Glutamatergic neuron (in vitro differentiated cells): Measurements from ENCODE around the gene GFRA4. TPM values are rescaled to one million over a fixed set of nuclear protein-coding genes. Genes with fewer than 3 reads are reported as not detected.

Source experiments
- DNase-seq: peaks from one replicate; pipeline ENCODE4 v3.0.0; 2022
- H3K27ac Mint-ChIP-seq: one replicate; pipeline ENCODE4 v1.8.0; 2020; ENCODE audit warnings: mild to moderate bottlenecking, mixed read lengths, inconsistent platforms; ENCODE audit not compliant: unreplicated experiment
- H3K27me3 Mint-ChIP-seq: one replicate; pipeline ENCODE4 v1.8.0; 2020; ENCODE audit warnings: mild to moderate bottlenecking, moderate library complexity, mixed read lengths, inconsistent platforms; ENCODE audit not compliant: unreplicated experiment
- H3K36me3 Mint-ChIP-seq: one replicate; pipeline ENCODE4 v1.8.0; 2020; ENCODE audit warnings: mild to moderate bottlenecking, mixed read lengths, inconsistent platforms; ENCODE audit not compliant: unreplicated experiment
- H3K4me1 Mint-ChIP-seq: one replicate; pipeline ENCODE4 v1.8.0; 2020; ENCODE audit warnings: mild to moderate bottlenecking, low read depth, mixed read lengths, inconsistent platforms; ENCODE audit not compliant: unreplicated experiment
- H3K4me3 Mint-ChIP-seq: one replicate; pipeline ENCODE4 v1.8.0; 2020; ENCODE audit warnings: mild to moderate bottlenecking, mixed read lengths, inconsistent platforms; ENCODE audit not compliant: unreplicated experiment
- H3K9me3 Mint-ChIP-seq: one replicate; pipeline ENCODE4 v1.8.0; 2020; ENCODE audit warnings: mild to moderate bottlenecking, moderate library complexity, mixed read lengths, inconsistent platforms; ENCODE audit not compliant: unreplicated experiment
- CTCF ChIP-seq: fragments of 200-600 bp; sonication (generic); IDR thresholded peaks from one replicate; pipeline ENCODE4 v1.5.0; 2021; ENCODE audit not compliant: partially characterized antibody, unreplicated experiment
- total RNA-seq: library from RNA; stranded (reverse); fragmentation: NEBNext Ultra II Directional; extraction: Animal tissue kit (Norgen Biotek cat#: 25700); gene quantifications from one replicate; pipeline ENCODE4 v1.2.1, GENCODE V29; 2021; ENCODE audit not compliant: unreplicated experiment

Gene GFRA4
- total RNA-seq, 1 donor from 2014 or later: not detected

- H3K27me3 Mint-ChIP-seq: peaks cover 8% of the 10 kb centered on the region
- H3K27ac Mint-ChIP-seq: no peak overlapping the region
- H3K36me3 Mint-ChIP-seq: no peaks in the 10 kb centered on the region
- H3K4me3 Mint-ChIP-seq: no peak overlapping the region
- peaks cover 6% of the 10 kb centered on the region for H3K9me3 Mint-ChIP-seq
- peaks cover 2% of the 10 kb centered on the region for H3K4me1 Mint-ChIP-seq
- no peak for DNase-seq
- no peak for TF ChIP-seq CTCF
Observed at GRCh38 chr20:3690413-3690812, 27.2 kb upstream of the GFRA4 start.

- H3K9me3 Mint-ChIP-seq: peaks cover 6% of the 10 kb centered on the region
- H3K4me3 Mint-ChIP-seq: no peak overlapping the region
- no peak for TF ChIP-seq CTCF
- no peaks in the 10 kb centered on the region for H3K36me3 Mint-ChIP-seq
- no peak for DNase-seq
- H3K27me3 Mint-ChIP-seq: peaks cover 8% of the 10 kb centered on the region
- no peak overlapping the region for H3K27ac Mint-ChIP-seq
- peaks cover 2% of the 10 kb centered on the region for H3K4me1 Mint-ChIP-seq
Observed at GRCh38 chr20:3689978-3690377, 26.8 kb upstream of the GFRA4 start.

GRCh38 chr20:3687655-3688054 lies 24.5 kb upstream of the GFRA4 start:
- H3K36me3 Mint-ChIP-seq: no peaks in the 10 kb centered on the region
- H3K27ac Mint-ChIP-seq: no peak overlapping the region
- no peak overlapping the region for H3K4me3 Mint-ChIP-seq
- TF ChIP-seq CTCF: no peak
- H3K9me3 Mint-ChIP-seq: peaks cover 5% of the 10 kb centered on the region
- H3K27me3 Mint-ChIP-seq: peaks cover 10% of the 10 kb centered on the region
- DNase-seq: no peak
- peaks cover 2% of the 10 kb centered on the region for H3K4me1 Mint-ChIP-seq

- H3K27me3 Mint-ChIP-seq: peaks cover 13% of the 10 kb centered on the region
- no peak for DNase-seq
- no peak overlapping the region for H3K27ac Mint-ChIP-seq
Observed at GRCh38 chr20:3686867-3687321, 23.7 kb upstream of the GFRA4 start.

GRCh38 chr20:3686421-3686820 lies 23.2 kb upstream of the GFRA4 start:
- no peak for TF ChIP-seq CTCF
- Mint-ChIP-seq H3K27me3 (peaks cover 13% of the 10 kb centered on the region), H3K9me3 (peaks cover 7% of the 10 kb centered on the region), H3K4me1 (peaks cover 2% of the 10 kb centered on the region), H3K27ac (no peak overlapping the region), H3K36me3 (no peaks in the 10 kb centered on the region), H3K4me3 (no peak overlapping the region)
- DNase-seq: no peak

More at GRCh38 chr20:3686867-3687321, 23.7 kb upstream of the GFRA4 start:
- Mint-ChIP-seq H3K36me3 (no peaks in the 10 kb centered on the region), H3K4me1 (peaks cover 2% of the 10 kb centered on the region), H3K9me3 (peaks cover 7% of the 10 kb centered on the region), H3K4me3 (no peak overlapping the region)
- TF ChIP-seq CTCF: no peak
